ENCODE results near the gene SEMA7A.
A peak's percentile ranks its signal among the peaks of the same experiment; 100 is the strongest.

GRCh38 chr15:74365598-74366445 is 67.9 kb downstream of the SEMA7A start:
- TF ChIP-seq POLR2A (IDR thresholded peaks at IDR 0.05) (no peak), POLR2AphosphoS5 (IDR thresholded peaks at IDR 0.05) (peak in 2 of 3 donors; percentile 12 to 35)
- TF ChIP-seq, protein P1, sequence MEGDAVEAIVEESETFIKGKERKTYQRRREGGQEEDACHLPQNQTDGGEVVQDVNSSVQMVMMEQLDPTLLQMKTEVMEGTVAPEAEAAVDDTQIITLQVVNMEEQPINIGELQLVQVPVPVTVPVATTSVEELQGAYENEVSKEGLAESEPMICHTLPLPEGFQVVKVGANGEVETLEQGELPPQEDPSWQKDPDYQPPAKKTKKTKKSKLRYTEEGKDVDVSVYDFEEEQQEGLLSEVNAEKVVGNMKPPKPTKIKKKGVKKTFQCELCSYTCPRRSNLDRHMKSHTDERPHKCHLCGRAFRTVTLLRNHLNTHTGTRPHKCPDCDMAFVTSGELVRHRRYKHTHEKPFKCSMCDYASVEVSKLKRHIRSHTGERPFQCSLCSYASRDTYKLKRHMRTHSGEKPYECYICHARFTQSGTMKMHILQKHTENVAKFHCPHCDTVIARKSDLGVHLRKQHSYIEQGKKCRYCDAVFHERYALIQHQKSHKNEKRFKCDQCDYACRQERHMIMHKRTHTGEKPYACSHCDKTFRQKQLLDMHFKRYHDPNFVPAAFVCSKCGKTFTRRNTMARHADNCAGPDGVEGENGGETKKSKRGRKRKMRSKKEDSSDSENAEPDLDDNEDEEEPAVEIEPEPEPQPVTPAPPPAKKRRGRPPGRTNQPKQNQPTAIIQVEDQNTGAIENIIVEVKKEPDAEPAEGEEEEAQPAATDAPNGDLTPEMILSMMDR (IDR thresholded peaks at IDR 0.05), result no peak
